ENCODE results near the gene UST.
"Not testable (repeated sequence)": the region's sequence is repeated elsewhere in the genome, so short reads cannot be mapped to it uniquely, and the experiment has no call there.

The UST gene

DNA sequence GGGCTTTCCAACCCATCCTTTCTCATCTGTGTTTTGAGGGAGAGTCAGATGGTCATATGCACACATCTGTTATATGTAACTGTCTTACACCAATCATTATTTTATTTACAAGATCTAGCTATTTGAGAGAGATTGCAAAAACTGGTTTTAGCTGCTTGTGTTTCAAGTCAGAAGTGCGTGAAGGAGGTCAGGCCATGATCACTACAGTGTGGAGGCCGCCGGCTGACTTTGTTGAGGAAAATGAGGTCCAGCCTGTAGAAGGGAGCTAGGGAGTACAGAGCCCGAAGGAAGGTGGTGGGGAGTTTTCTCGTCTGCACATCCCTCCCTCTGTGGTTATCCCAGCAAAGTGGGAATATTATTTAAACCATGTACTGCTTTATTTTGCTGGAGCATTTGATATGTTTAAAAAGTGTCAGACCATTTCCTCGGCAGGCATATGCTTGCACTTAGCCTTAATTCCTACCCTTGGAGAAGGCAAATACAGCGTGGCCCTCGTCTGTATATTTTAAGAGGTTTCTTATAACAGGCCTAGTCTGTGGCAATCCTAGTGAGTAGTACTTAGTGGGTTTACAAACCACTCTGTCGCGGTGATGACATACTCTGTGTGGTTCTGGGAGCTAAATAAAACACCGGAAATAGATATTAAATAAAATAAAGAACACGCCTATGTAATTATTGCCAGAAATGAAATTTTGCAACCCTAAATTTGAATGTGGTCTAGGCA lies 95.6 kb downstream of the UST start:
- no peak for DNase-seq

DNA sequence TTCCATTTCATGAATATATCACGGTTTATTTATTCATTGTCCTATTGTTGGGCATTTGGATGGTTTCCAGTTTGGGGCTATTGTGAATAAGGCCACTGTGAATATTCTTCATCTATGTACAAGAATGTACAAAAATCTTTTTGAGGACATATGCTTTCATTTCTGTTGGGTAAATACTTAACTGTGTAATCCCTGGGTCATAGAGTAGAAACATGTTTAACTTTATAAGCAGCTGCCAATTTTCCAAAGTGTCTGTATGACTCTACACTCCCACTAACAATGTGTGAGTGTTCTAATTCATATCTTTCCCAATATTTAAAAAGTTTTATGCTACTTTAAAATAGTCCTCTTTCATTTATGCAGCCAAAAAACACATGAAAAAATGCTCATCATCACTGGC lies 98.6 kb downstream of the UST start:
- no peak for DNase-seq

DNA sequence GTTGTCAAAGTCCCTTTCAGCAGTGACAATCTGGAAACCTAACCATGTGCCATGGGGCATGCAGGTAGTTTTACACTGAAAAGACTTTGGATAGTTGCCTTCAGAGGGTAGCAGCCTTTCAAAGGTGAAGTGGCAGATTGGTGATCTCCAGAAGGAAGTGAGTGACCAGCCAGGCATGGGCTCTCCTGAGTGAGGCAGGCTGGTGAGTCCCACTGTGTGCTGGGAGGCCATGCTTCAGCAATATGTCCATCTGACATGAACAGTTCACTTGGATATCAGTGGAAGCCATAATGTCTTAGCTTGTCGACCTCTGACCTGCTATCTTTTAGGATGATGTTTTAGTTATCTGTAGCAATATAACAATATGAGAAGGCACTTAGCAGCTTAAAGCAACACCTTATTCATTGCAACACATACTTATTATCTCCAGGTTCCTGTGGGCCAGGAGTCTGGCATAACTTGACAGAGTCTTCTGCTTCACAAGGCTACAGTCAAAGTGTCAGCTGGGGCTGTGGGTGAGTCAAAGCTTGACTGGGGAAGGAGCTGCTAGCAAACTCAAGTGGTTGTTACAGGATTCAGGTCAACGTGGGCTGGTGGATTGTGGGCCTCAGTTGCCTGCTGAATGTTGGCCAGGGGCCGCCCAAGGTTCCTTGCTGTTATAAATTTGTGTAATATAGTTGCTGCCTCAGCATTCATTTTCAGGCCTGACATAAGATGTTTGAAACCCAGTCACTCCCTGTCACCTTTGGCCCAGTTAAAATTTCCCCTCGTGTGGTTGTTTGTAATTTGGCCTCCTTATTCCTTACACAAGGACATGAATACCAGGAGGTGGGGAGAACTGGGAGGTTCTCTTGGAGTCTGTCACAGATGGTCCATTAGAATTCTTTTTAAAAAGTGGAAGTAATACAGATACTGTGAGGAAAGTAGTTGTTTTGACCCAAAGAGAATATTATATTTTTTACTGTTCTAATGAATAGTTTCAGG lies 100.2 kb downstream of the UST start:
- DNase-seq, result no peak

DNA sequence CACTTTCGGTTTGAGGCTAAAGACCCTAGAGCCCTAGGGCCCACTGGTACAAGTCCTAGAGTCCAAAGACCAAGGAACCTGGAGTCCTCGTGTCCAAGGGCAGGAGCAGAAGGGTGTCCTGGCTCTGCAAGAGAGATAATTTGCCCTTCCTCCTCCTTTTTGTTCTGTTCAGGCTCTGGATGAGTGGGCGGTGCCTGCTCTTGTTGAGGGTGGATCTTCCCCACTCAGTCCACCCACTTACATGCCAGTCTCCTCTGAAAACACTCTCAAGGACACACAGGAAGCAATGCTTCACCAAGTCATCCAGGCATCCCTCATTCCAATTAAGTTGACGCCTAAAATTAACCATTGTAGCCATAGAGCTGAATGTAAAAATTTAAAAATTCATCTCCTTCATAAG lies 102.1 kb downstream of the UST start:
- no peak for DNase-seq

DNA sequence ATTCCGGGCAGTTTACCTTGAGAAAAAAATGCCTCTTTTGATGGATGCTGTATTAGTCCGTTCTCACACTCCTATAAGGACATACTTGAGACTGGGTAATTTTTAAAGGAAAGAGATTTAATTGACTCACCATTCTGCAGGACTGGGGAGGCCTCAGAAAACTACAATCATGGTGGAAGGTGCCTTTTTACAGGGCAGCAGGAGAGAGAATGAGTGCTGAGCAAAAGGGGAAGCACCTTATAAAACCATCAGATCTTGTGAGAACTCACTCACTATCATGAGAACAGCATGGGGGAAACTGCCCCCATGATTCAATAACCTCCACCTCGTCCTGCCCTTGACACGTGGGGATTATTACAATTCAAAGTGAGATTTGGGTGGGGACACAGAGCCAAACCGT lies 102.6 kb downstream of the UST start:
- not testable (repeated sequence) for DNase-seq

DNA sequence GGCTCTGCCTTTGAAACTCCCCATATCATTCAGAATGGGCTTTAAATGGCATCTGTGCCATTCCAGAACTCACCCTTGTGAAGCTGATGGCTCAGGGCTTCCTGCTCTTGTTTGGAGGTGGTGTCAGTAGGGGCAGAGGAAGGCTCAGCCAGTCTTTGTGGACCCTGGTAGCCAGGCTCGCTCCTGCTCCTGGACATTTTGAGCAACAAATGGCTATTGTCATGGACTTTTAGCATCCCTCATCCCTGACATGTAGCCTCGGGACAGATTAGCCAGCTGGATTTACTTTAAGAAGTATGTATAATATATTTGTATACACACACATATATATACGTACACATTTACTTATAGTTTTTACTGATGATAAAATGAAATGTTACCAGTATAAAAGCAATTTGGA lies 104.1 kb downstream of the UST start:
- DNase-seq, result no peak

DNA sequence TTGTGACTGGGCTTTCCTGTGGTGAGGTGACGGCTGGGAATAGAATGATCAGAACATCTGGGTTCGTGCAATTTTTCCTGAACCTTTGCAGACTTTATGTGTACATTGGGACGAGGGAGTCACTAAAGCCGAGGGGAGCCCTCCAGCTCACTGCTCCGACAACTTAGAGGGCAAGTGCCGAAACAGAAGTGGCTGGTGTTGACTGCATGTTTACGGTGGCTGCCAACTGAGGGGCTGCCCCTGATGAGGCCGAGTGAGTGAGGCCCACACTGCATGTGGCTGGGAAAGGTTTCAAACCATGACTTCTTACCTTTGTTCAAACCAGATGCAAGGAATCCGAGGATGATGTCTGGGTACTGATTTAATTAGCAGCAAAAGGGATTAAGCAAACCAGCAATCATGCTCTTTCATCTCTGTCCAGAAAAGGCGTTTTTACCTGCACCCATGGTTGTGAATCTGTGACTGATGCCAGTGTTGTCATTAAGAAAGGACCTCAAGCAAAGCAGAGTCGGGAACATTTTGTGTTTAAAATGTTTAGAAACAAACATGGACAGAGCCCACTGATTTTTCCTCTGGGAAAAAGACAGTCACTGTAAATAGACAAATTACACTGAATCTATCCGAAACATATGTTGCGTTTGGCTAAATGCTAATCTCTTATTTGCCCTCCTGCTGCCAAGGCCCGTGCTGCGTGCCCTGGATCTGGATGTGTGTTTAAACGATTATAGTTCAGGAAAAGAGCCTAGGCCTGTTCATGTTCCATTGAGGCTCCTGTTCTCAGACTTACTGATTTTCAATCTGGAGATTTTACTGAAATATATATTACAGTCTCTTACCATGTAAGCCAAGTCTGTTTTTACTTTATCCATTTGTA lies 105.1 kb downstream of the UST start:
- no peak for DNase-seq

DNA sequence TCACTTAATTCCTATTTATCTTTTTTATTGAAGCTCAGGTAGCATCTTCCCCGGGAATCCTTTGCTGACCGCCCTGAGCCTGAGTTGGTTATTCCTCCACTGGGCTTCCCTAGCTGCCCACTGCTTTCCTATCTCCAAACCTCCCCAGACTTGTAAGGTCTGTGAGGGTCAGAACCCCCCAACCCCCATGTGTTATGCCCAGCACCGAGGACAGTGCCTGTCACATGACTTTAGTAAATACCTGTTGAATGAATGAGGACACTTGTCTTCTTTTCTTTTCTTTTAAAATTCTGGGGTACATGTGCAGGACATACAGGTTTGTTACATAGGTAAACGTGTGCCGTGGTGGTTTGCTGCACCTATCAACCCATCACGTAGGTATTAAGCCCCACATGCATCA lies 105.9 kb downstream of the UST start:
- no peak for DNase-seq

DNA sequence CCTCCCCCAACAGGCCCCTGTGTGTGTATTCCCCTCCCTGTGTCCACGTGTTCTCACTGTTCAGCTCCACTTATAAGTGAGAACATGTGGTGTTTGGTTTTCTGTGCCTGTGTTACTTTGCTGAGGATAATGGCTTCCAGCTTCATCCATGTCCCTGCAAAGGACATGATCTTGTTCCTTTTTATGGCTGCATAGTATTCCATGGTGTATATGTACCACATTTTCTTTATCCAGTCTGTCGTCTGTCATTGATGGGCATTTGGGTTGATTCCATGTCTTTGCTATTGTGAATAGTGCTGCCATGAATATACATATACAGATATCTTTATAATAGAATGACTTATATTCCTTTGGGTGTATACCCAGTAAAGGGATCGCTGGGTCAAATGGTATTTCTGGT lies 106.3 kb downstream of the UST start:
- DNase-seq, result not testable (repeated sequence)

DNA sequence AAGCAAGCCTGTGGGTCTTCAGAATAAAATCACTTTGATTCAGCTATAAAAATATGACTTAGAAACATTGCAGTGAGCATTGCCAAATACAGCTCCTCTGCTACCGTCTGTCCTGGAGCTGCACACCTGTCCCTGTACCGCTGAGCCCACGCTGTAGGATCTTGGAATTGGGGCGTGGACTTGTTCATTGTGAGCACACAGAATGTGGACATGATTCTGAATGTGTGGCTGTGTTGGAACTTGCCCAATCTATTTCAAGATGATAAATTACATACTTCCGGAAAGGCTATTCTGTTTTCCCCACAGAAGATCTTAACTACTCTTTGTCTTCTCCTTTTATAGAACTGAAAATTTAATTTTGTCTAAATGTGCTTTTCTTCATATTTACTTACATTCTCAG lies 107.3 kb downstream of the UST start:
- DNase-seq, result no peak

DNA sequence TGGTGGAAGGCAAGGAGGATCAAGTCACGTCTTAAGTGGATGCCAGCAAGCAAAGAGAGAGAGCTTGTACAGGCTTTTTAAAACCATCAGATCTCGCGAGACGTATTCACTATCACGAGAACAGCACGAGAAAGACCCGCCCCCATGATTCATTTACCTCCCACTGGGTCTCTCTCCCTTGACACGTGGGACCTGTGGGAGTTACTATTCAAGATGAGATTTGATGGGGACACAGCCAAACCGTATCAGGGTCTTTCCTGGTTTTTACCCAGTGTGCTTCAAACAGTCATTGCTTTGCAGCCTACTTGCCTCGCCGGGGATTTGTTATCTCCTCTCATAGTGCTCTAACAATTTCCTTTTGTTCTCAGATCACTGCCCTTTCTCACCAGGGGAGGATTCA lies 108.2 kb downstream of the UST start:
- DNase-seq, result no peak

DNA sequence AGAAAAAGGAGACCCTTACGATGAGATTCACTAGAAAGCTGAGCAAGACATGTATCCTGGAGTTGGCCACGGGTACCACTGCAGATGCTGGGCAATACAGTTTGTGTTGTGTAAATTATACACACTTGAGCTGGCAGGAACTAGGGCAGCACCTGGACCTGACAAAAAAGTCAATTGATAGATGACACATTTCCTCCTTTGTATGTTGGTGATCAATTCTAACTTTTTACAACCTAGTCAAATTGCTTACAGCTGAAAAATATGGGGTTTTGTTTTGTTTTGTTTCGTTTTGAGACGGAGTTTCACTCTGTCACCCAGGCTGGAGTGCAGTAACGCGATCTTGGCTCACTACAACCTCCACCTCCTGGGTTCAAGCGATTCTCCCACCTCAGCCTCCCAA lies 108.9 kb downstream of the UST start:
- no peak for DNase-seq

DNA sequence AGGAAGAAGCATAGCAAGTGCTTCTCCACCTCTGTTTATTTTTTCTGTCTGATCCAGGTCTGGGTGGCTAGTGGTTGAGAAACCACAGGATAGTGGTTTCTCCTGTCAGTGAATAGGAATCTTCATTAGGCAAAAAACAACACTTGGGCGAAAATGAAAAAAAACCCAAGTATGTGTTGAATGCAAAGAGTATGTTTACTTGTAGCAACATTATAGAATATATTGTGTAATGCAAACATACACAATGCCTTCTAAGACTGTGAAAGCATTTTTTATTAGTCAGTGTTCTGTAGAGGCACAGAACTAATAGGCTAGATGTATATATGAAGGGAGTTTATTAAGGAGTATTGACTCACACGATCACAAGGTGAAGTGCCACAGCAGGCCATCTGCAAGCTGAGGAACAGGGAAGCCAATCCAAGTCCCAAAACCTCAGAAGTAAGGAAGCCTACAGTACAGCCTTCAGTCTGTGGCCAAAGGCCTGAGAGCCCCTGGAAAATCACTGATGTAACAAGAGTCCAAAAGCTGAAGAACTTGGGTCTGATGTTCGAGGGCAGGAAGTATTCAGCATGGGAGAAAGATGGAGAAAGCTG lies 111.1 kb downstream of the UST start:
- DNase-seq, result no peak

DNA sequence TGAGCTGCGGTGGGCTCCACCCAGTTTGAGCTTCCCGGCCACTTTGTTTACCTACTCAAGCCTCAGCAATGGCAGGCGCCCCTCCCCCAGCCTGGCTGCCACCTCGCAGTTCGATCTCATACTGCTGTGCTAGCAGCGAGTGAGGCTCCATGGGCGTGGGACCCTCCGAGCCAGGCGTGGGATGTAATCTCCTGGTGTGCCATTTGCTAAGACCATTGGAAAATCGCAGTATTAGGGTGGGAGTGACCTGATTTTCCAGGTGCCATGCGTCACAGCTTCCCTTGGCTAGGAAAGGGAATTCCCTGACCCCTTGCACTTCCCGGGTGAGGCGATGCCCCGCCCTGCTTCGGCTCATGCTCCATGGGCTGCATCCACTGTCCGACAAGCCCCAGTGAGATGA lies 117.3 kb downstream of the UST start:
- DNase-seq, result not testable (repeated sequence)

DNA sequence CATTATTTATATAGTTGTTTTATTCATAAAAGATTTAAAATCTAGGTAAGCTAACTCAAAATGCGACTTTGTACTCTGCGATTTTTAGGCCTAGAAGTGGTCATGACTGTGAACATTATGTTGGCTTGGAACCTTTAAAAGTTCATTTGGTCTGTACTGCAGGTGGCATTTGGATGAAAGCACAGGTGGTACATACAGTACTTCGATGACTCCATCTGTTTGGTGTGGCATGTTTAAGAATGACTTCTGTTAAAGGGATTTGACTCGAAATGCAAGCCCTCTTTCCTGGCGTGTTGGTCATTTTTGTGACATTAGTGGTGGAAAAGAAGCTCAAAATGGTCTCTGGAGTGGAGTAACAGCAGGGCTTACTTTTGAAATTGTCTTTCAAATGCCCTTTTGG lies 118.1 kb downstream of the UST start:
- DNase-seq, result no peak

DNA sequence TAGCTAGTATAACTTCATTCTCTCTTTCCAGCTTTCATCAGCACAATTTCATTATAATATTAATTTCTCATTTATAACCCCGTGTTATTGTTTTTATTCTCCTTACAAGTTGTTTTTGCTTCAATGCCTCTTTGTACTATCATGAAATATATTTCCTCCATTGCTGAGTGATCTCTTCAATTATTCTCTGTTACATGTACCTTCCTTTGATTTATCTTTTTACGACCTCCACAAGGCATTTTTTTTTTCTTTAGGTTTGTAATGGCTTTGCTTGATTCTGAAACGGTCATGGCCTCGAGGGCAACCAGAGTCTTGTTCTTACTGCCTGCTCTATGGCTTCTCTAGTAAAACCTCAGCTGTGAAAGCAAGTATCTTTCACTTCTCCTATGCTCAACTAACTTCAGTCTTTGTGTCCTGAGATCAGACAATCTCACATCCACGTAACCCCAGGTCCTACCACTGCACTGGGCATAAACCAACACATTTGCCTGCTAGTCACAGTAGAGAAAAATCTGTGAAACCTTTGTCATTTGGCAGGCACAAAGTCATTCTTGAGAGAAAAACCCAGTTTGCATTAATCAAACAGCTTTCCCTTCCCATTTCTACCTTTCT lies 119.9 kb downstream of the UST start:
- no peak for DNase-seq

DNA sequence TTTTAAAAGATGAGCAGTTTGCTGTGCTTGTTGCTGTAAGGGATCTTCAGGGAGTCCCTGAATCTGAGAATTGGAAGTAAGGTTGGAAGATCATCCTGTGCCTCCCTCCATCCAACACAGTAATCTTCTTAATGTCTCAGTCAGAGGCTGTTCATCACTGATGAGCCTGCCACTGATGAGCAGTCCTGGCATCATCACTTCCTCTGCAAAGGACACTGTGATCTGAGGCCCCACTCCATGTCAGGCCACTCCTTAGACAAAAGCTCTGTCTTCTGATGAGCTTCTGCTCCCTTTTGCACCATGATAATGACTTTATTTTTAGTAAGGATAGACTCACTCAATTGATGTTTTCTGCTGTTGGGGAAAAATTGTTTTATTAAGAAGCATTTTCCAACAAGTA lies 121.0 kb downstream of the UST start:
- DNase-seq, result no peak

DNA sequence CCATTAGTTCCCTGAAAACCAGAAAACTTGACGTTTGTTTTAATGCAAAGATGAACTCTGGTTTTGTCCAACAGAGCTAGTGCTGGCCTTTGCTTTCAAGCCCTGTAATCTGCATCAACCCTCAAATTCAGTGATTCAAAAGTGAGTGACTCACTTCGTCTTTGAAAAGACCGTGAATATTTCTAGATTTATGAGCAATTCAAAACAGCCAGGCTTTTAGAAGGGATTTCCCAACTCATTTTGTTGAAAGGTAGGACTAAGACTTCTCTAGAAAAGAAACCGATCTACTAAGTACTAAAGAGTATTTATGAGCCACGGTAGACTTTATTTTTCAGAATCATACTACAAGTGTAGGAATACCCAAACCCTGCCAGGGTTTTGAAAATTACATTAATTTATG lies 121.5 kb downstream of the UST start:
- DNase-seq, result no peak

DNA sequence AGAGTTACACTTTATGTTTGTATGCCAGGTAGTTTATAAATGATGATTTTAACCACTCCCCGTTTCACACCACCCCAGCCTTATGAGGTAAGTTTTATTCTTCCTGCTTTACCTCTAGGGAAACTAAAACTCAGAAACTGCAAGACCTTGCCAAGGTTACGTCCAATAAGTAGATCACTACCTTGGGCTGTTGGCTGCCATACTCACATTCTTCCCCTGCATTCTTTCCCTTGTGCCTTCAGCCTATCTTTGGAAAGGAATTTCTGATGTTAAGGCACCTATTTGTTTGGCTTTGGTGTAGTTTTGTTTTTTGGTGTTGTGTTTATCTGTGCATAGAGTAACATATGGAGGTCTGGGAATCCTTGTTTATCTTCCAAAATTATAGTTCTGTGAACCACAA lies 122.1 kb downstream of the UST start:
- DNase-seq, result no peak

DNA sequence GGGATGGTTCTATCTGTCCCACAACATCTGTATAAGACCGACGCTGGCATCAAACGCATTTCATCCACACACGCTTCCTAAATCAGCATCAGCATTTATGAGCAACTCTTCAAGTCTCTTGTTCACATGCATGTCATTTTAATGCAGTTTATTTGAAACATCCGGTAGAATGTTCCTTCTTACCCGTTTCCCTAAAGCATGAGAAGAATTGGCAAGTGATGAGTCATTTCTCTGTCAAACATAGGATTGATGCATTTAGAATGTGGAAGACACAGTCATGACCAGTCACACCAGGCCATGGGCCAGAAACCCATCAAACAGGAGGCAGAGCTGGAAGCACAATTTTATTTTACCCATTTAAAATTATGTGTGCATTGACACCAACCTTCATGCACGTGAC lies 122.8 kb downstream of the UST start:
- DNase-seq, result no peak

DNA sequence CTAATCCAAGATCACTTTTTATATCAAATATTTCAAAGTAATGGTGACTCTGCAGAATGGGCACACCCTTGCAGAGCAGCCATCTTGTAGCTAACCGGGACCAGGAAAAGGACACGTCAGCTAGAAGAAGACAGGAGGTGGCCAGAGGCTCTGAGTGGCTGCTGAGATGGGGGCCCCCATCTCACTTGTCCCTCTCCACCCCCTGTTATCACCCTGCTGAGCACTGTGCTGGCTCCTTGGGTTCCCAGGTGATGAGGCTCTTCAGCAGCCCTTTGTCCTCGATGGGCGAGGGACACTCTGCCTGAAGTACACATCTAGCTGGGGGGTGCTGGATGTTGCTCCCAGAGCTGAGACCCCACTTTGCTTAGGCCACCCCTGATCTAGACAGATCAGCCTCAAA lies 126.3 kb downstream of the UST start:
- no peak for DNase-seq

DNA sequence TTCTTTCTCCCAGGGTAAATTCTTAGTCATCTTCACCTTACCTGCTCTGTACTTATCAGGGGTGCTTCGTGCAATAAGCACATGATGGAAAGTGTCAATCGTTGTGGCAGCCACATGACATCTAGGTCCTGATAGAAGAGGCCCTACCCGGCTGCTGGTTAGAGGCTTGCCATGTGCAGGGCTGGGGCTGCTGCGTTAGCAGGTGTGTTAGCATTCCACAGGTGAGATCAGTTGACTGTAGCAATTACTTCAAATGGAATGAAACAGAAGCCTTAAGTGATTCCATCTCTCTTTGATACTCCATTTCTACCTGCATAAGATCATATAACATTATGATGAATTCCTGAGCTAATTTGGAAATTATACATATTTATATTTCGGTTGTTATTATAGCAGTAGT lies 127.0 kb downstream of the UST start:
- DNase-seq, result no peak

All from NCI-H1092 (cell line).